Activated CD4-positive, alpha-beta T cell treated with anti-CD3 and anti-CD28 coated beads for 4 hours (primary cell): ENCODE results near the gene SRP14.
"Not testable (repeated sequence)": the region's sequence is repeated elsewhere in the genome, so short reads cannot be mapped to it uniquely, and the experiment has no call there.

ENCODE experiments used
- DNase-seq, 2 donors: peaks; one replicate each; pipeline ENCODE4 v3.0.0-alpha.2; 2020

The SRP14 gene

GRCh38 chr15:40016224-40016865, 22.6 kb downstream of the SRP14 start:
- no peak for DNase-seq

GRCh38 chr15:40014390-40014789, 24.6 kb downstream of the SRP14 start:
- no peak for DNase-seq

GRCh38 chr15:40013372-40013771, 25.6 kb downstream of the SRP14 start:
- DNase-seq, result not testable (repeated sequence)

- no peak for DNase-seq
Measured at GRCh38 chr15:40011303-40011702, 27.7 kb downstream of the SRP14 start.

- no peak for DNase-seq
Measured at GRCh38 chr15:40010686-40011085, 28.3 kb downstream of the SRP14 start.

GRCh38 chr15:40008061-40008765, 30.8 kb downstream of the SRP14 start:
- DNase-seq, result no peak

GRCh38 chr15:40006646-40007045, 32.3 kb downstream of the SRP14 start:
- DNase-seq, result no peak

GRCh38 chr15:40006003-40006402, 33.0 kb downstream of the SRP14 start:
- no peak for DNase-seq

GRCh38 chr15:40003116-40003916, 35.7 kb downstream of the SRP14 start:
- no peak for DNase-seq

GRCh38 chr15:40002295-40002694, 36.7 kb downstream of the SRP14 start:
- DNase-seq, result no peak

- no peak for DNase-seq
Measured at GRCh38 chr15:39999538-40000200, 39.3 kb downstream of the SRP14 start.

- no peak for DNase-seq
Measured at GRCh38 chr15:39998511-39999077, 40.4 kb downstream of the SRP14 start.

- DNase-seq, result no peak
Measured at GRCh38 chr15:39997639-39998038, 41.3 kb downstream of the SRP14 start.

- no peak for DNase-seq
Measured at GRCh38 chr15:39997031-39997430, 42.0 kb downstream of the SRP14 start.

GRCh38 chr15:39996228-39996627, 42.8 kb downstream of the SRP14 start:
- DNase-seq, result not testable (repeated sequence)

- not testable (repeated sequence) for DNase-seq
Measured at GRCh38 chr15:39992953-39993352, 46.0 kb downstream of the SRP14 start.

- no peak for DNase-seq
Measured at GRCh38 chr15:39990706-39991105, 48.3 kb downstream of the SRP14 start.

GRCh38 chr15:39987821-39988220, 51.2 kb downstream of the SRP14 start:
- no peak for DNase-seq
